ENCODE results near the gene SRGAP2C.
"Not testable (repeated sequence)": the region's sequence is repeated elsewhere in the genome, so short reads cannot be mapped to it uniquely, and the experiment has no call there.

Gene SRGAP2C

GRCh38 chr1:121332141-121332540 lies 147.4 kb downstream of the SRGAP2C start:
- H3K9me3 ChIP-seq; H3K27me3 ChIP-seq (ENCODE audit: low read depth); in situ Hi-C loops (cut with MboI; ENCODE audit: low sequenced_read_pairs); H3K36me3 ChIP-seq (replicated peaks); H3K4me3 ChIP-seq; H3K4me1 ChIP-seq; DNase-seq (ENCODE audit: low spot score in 2 of 2): not testable (repeated sequence)

GRCh38 chr1:121332599-121333562 lies 148.1 kb downstream of the SRGAP2C start:
- DNase-seq (ENCODE audit: low spot score in 2 of 2); H3K36me3 ChIP-seq (replicated peaks); H3K4me1 ChIP-seq; H3K27me3 ChIP-seq (ENCODE audit: low read depth); H3K9me3 ChIP-seq; in situ Hi-C loops (cut with MboI; ENCODE audit: low sequenced_read_pairs); H3K4me3 ChIP-seq: not testable (repeated sequence)

- H3K4me1 ChIP-seq; H3K9me3 ChIP-seq; H3K36me3 ChIP-seq (replicated peaks); H3K27me3 ChIP-seq (ENCODE audit: low read depth); H3K4me3 ChIP-seq; DNase-seq (ENCODE audit: low spot score in 2 of 2); in situ Hi-C loops (cut with MboI; ENCODE audit: low sequenced_read_pairs): not testable (repeated sequence)
Measured at GRCh38 chr1:121337958-121338357, 153.2 kb downstream of the SRGAP2C start.

DNA sequence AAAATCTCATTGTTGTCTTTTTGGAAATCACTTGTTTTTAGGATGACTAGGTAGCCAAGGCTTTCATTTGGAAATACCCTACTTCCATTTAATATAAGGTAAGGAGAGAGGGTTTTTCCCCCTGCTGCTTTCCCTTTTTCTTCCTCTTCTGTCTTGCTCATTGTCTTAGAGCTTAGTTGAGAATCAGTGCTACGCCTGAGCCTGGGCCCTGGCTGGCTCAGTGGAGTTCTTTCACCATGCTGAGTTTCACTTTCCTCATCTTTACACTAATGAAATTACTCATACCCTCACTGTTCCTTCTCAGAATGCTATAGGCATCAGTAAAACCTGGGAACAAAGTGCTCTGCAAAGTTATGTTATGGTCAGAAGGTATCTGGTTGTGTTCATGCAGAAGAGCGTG lies 154.8 kb downstream of the SRGAP2C start:
- H3K9me3 ChIP-seq; H3K36me3 ChIP-seq (replicated peaks); H3K4me1 ChIP-seq; H3K4me3 ChIP-seq; in situ Hi-C loops (cut with MboI; ENCODE audit: low sequenced_read_pairs); DNase-seq (ENCODE audit: low spot score in 2 of 2); H3K27me3 ChIP-seq (ENCODE audit: low read depth): not testable (repeated sequence)

- H3K4me3 ChIP-seq; DNase-seq (ENCODE audit: low spot score in 2 of 2); H3K9me3 ChIP-seq; H3K27me3 ChIP-seq (ENCODE audit: low read depth); H3K36me3 ChIP-seq (replicated peaks); H3K4me1 ChIP-seq; in situ Hi-C loops (cut with MboI; ENCODE audit: low sequenced_read_pairs): not testable (repeated sequence)
Measured at GRCh38 chr1:121343311-121343906, 158.6 kb downstream of the SRGAP2C start.

DNA sequence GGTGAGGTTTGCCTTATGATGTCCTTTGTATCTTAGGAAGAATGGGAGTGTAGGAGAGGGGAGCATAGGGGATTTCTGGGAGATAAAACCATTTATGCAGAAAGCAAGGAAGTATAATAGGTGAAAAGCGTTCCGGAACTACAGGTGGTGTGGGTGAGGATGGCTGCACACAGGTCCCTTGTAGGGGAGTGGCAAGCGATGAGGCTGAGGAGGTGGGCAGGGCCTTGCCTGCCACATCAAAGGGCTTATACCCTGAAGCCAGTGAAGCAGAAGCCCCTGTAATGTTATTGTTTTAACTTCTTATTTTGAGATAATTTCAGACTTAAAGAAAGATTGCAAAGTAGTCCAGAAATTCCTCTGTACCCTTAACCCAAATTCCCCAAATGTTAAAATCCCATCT lies 159.6 kb downstream of the SRGAP2C start:
- H3K4me3 ChIP-seq; H3K27me3 ChIP-seq (ENCODE audit: low read depth); DNase-seq (ENCODE audit: low spot score in 2 of 2); H3K9me3 ChIP-seq; H3K4me1 ChIP-seq; in situ Hi-C loops (cut with MboI; ENCODE audit: low sequenced_read_pairs); H3K36me3 ChIP-seq (replicated peaks): not testable (repeated sequence)

- in situ Hi-C loops (cut with MboI; ENCODE audit: low sequenced_read_pairs); H3K4me3 ChIP-seq: not testable (repeated sequence)
Measured at GRCh38 chr1:121346654-121347053, 161.9 kb downstream of the SRGAP2C start.

GRCh38 chr1:121347476-121347875 lies 162.7 kb downstream of the SRGAP2C start:
- H3K4me1 ChIP-seq; H3K9me3 ChIP-seq; DNase-seq (ENCODE audit: low spot score in 2 of 2); H3K27me3 ChIP-seq (ENCODE audit: low read depth); H3K36me3 ChIP-seq (replicated peaks); H3K4me3 ChIP-seq; in situ Hi-C loops (cut with MboI; ENCODE audit: low sequenced_read_pairs): not testable (repeated sequence)

More at GRCh38 chr1:121346654-121347053, 161.9 kb downstream of the SRGAP2C start:
- not testable (repeated sequence) for H3K36me3 ChIP-seq (replicated peaks); H3K4me1 ChIP-seq; H3K9me3 ChIP-seq; H3K27me3 ChIP-seq (ENCODE audit: low read depth); DNase-seq (ENCODE audit: low spot score in 2 of 2)

- H3K36me3 ChIP-seq (replicated peaks); in situ Hi-C loops (cut with MboI; ENCODE audit: low sequenced_read_pairs); H3K4me1 ChIP-seq; DNase-seq (ENCODE audit: low spot score in 2 of 2); H3K27me3 ChIP-seq (ENCODE audit: low read depth); H3K9me3 ChIP-seq; H3K4me3 ChIP-seq: not testable (repeated sequence)
Measured at GRCh38 chr1:121348115-121348514, 163.3 kb downstream of the SRGAP2C start.

GRCh38 chr1:121349332-121349967 lies 164.7 kb downstream of the SRGAP2C start:
- H3K9me3 ChIP-seq; H3K4me3 ChIP-seq; H3K27me3 ChIP-seq (ENCODE audit: low read depth); in situ Hi-C loops (cut with MboI; ENCODE audit: low sequenced_read_pairs); DNase-seq (ENCODE audit: low spot score in 2 of 2); H3K4me1 ChIP-seq; H3K36me3 ChIP-seq (replicated peaks): not testable (repeated sequence)

GRCh38 chr1:121355711-121356420 lies 171.1 kb downstream of the SRGAP2C start:
- H3K4me3 ChIP-seq; in situ Hi-C loops (cut with MboI; ENCODE audit: low sequenced_read_pairs); H3K9me3 ChIP-seq; H3K36me3 ChIP-seq (replicated peaks); H3K4me1 ChIP-seq; H3K27me3 ChIP-seq (ENCODE audit: low read depth); DNase-seq (ENCODE audit: low spot score in 2 of 2): not testable (repeated sequence)

DNA sequence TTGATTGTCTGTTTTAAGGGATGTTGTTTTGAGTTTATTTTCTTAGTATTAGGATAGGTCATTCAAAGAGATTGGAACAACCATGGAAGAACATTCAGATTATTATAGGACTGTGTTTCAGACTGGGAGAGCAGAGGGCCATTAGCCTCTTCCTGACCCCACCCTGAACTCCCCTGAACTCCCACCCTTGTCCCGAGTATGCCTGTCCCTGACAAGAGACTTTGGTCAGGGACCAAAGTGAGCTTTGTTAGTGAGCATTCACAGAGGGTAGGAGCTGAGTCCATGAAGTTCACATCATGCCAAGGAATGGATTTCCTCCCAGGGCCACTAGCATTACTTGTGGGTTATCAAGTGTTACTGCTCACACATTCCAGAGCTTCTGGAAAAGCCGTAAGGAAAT lies 172.0 kb downstream of the SRGAP2C start:
- H3K36me3 ChIP-seq (replicated peaks); DNase-seq (ENCODE audit: low spot score in 2 of 2); H3K27me3 ChIP-seq (ENCODE audit: low read depth); H3K9me3 ChIP-seq; H3K4me3 ChIP-seq; H3K4me1 ChIP-seq; in situ Hi-C loops (cut with MboI; ENCODE audit: low sequenced_read_pairs): not testable (repeated sequence)

GRCh38 chr1:121360531-121360930 lies 175.8 kb downstream of the SRGAP2C start:
- H3K36me3 ChIP-seq (replicated peaks); H3K9me3 ChIP-seq; in situ Hi-C loops (cut with MboI; ENCODE audit: low sequenced_read_pairs); H3K4me3 ChIP-seq; H3K27me3 ChIP-seq (ENCODE audit: low read depth); DNase-seq (ENCODE audit: low spot score in 2 of 2); H3K4me1 ChIP-seq: not testable (repeated sequence)

Measured in HAP-1 (cell line).